ENCODE results near the gene CELF2.

CELF2 gene

DNA sequence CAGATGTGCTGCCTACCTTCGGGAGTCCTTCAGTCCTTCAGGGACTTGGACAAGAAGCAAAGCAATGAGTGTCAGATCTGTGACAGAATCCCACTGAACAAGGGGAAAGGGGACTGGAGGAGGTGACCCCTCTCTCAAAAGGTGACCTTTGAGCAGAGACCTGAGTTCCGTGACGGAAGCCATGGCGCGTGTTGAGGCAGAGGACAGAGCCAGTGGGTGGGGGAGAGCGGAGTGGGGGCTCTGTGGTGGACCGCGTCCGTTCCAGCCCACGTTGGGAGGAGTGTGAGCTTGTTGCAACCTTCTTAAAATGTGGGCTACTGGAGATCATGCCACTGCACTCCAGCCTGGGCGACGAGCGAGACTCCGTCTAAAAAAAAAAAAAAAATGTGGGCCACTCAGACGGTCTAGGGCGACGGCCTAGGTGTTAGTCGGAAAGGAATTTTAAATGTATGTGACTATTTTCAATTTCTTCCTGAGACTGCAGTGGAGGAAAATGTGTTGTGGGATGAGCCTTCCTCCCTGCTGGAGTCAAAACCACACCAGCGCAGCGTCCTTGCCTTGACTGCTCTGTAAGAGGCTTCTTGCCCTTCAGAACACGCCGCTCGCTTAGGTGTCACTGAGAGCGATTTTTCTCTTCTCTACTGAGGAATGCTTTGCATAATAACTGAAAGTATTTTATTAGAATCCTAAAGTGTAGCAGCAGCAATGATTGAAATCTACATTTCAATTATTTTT, 272.7 kb downstream of the CELF2 start:
- Histone ChIP-seq H3K9me3 (ENCODE audit: insufficient read depth, low read length) (no peaks in the 10 kb centered on the region), H3K4me2 (ENCODE audit: low read depth, low read length, poor library complexity, severe bottlenecking) (no peak overlapping the region), H2AFZ (ENCODE audit: low read depth, low read length, severe bottlenecking) (no peak overlapping the region), H3K79me2 (ENCODE audit: insufficient read depth, low read length) (no peaks in the 10 kb centered on the region), H3K4me3 (ENCODE audit: insufficient read depth, low read length, poor library complexity, severe bottlenecking) (no peak overlapping the region), H3K9me2 (replicated peaks; ENCODE audit: insufficient read depth, low read length) (no peaks in the 10 kb centered on the region), H3K27ac (ENCODE audit: low read depth, low read length) (no peak overlapping the region), H3K36me3 (ENCODE audit: low read length) (no peaks in the 10 kb centered on the region), H3K9ac (ENCODE audit: low read length) (no peak overlapping the region), H3K27me3 (ENCODE audit: low read length) (no peaks in the 10 kb centered on the region), H3F3A (ENCODE audit: insufficient read depth) (no peaks in the 10 kb centered on the region), H4K20me1 (ENCODE audit: low read depth, low read length) (no peaks in the 10 kb centered on the region)
- TF ChIP-seq, protein P1, sequence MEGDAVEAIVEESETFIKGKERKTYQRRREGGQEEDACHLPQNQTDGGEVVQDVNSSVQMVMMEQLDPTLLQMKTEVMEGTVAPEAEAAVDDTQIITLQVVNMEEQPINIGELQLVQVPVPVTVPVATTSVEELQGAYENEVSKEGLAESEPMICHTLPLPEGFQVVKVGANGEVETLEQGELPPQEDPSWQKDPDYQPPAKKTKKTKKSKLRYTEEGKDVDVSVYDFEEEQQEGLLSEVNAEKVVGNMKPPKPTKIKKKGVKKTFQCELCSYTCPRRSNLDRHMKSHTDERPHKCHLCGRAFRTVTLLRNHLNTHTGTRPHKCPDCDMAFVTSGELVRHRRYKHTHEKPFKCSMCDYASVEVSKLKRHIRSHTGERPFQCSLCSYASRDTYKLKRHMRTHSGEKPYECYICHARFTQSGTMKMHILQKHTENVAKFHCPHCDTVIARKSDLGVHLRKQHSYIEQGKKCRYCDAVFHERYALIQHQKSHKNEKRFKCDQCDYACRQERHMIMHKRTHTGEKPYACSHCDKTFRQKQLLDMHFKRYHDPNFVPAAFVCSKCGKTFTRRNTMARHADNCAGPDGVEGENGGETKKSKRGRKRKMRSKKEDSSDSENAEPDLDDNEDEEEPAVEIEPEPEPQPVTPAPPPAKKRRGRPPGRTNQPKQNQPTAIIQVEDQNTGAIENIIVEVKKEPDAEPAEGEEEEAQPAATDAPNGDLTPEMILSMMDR (IDR thresholded peaks at IDR 0.05; ENCODE audit: insufficient read depth, low read length, poor library complexity, severe bottlenecking), result no peak
- TF ChIP-seq EZH2phosphoT487 (conservative IDR thresholded peaks at IDR 0.05; ENCODE audit: low read length), result no peak

- Histone ChIP-seq H3K9me2 (replicated peaks; ENCODE audit: insufficient read depth, low read length) (no peaks in the 10 kb centered on the region), H3K4me3 (ENCODE audit: insufficient read depth, low read length, poor library complexity, severe bottlenecking) (no peak overlapping the region), H3K36me3 (ENCODE audit: low read length) (no peaks in the 10 kb centered on the region), H4K20me1 (ENCODE audit: low read depth, low read length) (no peaks in the 10 kb centered on the region), H3F3A (ENCODE audit: insufficient read depth) (no peaks in the 10 kb centered on the region), H3K27me3 (ENCODE audit: low read length) (no peaks in the 10 kb centered on the region), H3K4me2 (ENCODE audit: low read depth, low read length, poor library complexity, severe bottlenecking) (no peak overlapping the region), H3K9ac (ENCODE audit: low read length) (no peak overlapping the region), H3K27ac (ENCODE audit: low read depth, low read length) (no peak overlapping the region), H3K79me2 (ENCODE audit: insufficient read depth, low read length) (no peaks in the 10 kb centered on the region), H3K9me3 (ENCODE audit: insufficient read depth, low read length) (no peaks in the 10 kb centered on the region), H2AFZ (ENCODE audit: low read depth, low read length, severe bottlenecking) (no peak overlapping the region)
- no peak for TF ChIP-seq EZH2phosphoT487 (conservative IDR thresholded peaks at IDR 0.05; ENCODE audit: low read length)
- TF ChIP-seq, protein P1 (IDR thresholded peaks at IDR 0.05; ENCODE audit: insufficient read depth, low read length, poor library complexity, severe bottlenecking), result no peak
Observed at GRCh38 chr10:11292576-11293302, 275.1 kb downstream of the CELF2 start.

- Histone ChIP-seq H3K9me3 (ENCODE audit: insufficient read depth, low read length) (no peaks in the 10 kb centered on the region), H3K79me2 (ENCODE audit: insufficient read depth, low read length) (no peaks in the 10 kb centered on the region)
Observed at GRCh38 chr10:11293332-11293731, 275.7 kb downstream of the CELF2 start.

More at GRCh38 chr10:11293332-11293731, 275.7 kb downstream of the CELF2 start:
- Histone ChIP-seq H3K9me2 (replicated peaks; ENCODE audit: insufficient read depth, low read length) (no peaks in the 10 kb centered on the region), H3K4me3 (ENCODE audit: insufficient read depth, low read length, poor library complexity, severe bottlenecking) (no peak overlapping the region), H3F3A (ENCODE audit: insufficient read depth) (no peaks in the 10 kb centered on the region), H2AFZ (ENCODE audit: low read depth, low read length, severe bottlenecking) (no peak overlapping the region), H4K20me1 (ENCODE audit: low read depth, low read length) (no peaks in the 10 kb centered on the region), H3K4me2 (ENCODE audit: low read depth, low read length, poor library complexity, severe bottlenecking) (no peak overlapping the region), H3K9ac (ENCODE audit: low read length) (no peak overlapping the region), H3K36me3 (ENCODE audit: low read length) (no peaks in the 10 kb centered on the region), H3K27me3 (ENCODE audit: low read length) (no peaks in the 10 kb centered on the region), H3K27ac (ENCODE audit: low read depth, low read length) (no peak overlapping the region)
- TF ChIP-seq, protein P1 (IDR thresholded peaks at IDR 0.05; ENCODE audit: insufficient read depth, low read length, poor library complexity, severe bottlenecking), result no peak
- no peak for TF ChIP-seq EZH2phosphoT487 (conservative IDR thresholded peaks at IDR 0.05; ENCODE audit: low read length)

Measured in SU-DHL-6 (cell line).